NCI-H2029 treated with DMSO at 0.1 percent for 48 hours (cell line): ENCODE data around the gene LENG9.
A peak's percentile ranks its signal among the peaks of the same experiment; 100 is the strongest.
"Not testable (repeated sequence)": the region's sequence is repeated elsewhere in the genome, so short reads cannot be mapped to it uniquely, and the experiment has no call there.

Experiments used
- DNase-seq: peaks from one replicate; lab custom pipeline; 2025; lab: John Stamatoyannopoulos, UW

The LENG9 gene

DNA sequence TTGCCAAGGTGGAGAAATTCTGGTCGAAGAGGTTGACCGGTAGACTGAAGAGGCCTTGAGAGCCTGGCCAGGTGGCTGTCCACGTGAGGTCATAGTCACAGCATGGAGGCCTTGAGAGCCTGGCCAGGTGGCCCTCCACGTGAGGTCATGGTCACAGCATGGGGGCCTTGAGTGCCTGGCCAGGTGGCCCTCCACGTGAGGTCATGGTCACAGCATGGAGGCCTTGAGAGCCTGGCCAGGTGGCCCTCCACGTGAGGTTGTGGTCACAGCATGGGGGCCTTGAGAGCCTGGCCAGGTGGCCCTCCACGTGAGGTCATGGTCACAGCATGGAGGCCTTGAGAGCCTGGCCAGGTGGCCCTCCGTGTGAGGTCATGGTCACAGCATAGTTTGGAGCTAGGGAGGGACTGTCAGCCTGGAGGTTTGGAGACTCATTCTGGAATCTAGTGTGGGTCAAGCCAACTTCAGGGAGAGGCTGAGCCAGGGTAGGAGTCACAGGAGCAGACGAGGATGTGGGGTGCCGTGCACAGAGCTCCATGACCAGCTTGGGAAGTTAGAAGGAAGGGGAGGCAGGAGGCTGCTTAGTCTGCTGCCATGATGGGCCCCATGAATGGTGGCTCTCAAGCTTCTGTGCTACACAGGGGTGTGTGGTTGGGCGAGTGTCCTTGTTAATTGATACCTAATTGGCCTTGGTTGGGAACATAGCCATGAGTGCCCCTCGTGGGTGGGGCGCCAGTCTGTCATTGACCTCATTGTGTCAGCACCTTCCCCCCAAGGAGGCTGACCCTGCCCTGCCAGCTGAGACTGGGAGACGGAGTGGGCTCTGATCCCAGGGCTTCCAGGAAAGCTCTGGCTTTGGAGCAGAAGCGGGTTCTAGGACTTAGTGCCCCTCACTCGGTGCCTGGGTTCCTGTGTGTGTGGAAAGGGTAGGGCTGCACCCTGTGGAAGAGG, 4.0 kb downstream of the LENG9 start:
- no peak for DNase-seq

DNA sequence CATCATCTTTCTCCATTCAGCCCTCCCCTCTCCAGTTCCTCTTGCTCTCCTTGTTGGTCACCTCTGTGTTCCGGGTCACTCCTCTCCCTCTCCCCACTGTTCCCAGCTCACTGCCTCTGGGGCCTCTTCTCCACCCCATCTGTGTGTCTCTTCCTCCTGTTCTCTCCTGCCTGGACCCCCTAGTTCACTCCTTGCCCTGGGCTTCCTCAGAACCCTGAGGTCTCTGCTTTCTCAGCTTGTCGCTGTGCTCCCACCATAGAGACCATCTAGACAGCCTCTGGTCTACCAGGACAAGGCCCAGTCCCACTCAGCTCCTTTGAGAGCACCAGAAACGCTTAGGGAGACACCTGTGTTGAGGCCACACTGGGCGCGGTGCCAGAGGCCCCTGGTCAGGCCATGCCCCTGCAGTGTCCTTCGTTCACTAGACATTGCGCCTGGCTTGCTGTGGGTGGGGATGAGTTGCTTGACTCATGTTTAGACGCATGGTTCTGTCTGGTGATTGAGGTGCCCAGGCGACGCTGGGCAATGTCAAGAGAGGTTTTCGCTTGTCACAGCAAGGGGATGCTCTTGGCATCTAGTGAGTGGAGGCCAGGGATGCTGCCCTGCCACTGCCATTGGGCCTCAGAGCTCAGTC, 4.8 kb downstream of the LENG9 start:
- no peak for DNase-seq

DNA sequence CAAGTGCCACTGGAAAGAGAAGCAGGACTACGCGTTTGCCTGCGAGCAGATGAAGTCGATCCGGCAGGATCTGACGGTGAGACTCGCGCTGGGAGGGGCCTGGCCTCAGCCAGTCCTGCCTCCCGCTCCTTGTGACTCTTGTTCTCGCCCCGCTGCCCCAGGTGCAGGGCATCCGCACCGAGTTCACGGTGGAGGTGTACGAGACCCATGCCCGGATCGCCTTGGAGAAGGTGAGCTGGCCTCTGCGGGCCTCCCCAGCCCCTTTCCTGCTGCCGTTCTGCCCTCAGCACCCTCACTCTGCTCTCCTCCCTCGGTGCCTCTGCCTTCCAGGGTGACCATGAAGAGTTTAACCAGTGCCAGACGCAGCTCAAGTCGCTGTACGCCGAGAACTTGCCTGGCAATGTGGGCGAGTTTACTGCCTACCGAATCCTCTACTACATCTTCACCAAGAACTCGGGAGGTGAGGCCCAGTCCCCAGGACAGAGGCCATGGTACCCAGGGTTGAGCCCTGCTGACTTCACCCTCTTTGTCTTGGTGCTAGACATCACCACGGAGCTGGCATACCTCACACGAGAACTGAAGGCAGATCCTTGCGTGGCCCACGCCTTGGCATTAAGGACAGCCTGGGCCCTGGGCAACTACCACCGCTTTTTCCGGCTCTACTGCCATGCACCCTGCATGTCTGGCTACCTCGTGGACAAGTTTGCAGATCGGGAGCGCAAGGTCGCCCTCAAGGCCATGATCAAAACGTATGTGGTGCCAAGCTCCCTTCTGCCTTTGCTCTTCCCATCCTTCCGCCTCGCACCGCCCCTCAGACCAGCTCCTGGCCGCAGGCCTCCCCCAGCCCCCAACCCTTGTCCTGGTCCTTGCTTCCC, 5.6 kb downstream of the LENG9 start:
- DNase-seq = no peak

DNA sequence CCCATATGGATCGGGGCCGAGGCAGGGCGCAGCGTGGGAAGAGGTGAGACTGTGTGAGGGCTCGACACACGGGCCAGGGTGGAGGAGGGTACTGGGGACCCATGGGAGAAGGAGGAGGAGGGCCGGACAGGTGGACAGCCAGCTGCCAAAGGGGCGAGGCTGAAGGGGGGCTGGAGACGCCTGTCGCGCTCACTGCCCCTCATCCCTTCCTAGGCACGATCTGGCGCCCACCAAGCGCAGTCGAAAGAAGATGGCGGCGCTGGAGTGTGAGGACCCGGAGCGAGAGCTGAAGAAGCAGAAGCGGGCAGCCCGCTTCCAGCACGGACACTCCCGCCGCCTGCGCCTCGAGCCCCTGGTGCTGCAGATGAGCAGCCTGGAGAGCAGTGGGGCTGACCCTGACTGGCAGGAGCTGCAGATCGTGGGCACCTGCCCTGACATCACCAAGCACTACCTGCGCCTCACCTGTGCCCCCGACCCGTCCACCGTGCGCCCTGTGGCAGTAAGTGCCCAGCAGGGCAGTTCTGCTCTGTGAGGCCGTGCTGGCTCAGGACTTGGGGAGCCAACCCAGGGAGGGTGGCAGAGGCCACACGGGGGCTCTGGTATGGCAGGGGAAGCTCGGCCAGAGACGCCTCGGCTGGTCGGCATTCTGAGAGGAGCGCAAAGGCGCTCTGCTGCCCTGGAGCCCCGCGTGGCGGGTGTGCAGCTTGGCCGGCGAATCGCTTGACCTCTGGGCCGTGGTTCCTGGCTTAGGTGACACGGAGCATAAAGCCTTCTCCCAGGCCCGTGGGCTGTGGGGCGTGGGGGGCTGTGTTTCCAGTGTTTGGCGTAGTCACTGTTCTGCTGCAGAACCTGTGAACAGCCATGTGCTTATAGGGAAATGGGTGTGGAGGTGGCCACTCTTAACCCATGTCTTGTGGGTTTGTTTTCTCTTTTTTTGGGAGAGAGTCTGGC, 6.9 kb downstream of the LENG9 start:
- DNase-seq = no peak

DNA sequence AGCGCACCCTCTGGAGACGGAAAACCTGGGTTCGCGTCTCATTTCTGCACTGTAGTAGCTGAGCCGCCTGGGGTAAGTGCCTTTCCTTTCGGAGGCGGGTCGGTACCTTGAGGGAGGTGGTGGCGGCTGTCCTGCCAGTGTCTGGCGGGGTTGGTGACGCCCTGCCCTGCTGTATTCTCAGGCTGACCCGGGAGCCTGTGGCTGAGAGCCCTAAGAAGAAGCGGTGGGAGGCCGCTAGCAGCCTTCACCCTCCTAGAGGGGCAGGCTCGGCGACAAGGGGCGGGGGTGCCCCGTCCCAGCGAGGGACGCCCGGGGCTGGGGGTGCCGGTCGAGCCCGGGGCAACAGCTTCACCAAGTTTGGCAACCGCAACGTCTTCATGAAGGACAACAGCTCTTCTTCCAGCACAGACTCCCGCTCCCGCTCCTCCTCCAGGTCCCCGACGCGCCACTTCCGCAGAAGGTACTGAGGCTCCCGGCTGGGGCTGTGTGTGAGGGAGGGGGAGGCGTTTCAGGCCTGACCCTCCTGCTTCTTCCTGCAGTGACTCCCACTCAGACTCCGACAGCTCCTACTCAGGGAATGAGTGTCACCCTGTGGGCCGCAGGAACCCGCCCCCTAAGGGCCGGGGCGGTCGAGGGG, 7.7 kb downstream of the LENG9 start:
- DNase-seq = no peak

DNA sequence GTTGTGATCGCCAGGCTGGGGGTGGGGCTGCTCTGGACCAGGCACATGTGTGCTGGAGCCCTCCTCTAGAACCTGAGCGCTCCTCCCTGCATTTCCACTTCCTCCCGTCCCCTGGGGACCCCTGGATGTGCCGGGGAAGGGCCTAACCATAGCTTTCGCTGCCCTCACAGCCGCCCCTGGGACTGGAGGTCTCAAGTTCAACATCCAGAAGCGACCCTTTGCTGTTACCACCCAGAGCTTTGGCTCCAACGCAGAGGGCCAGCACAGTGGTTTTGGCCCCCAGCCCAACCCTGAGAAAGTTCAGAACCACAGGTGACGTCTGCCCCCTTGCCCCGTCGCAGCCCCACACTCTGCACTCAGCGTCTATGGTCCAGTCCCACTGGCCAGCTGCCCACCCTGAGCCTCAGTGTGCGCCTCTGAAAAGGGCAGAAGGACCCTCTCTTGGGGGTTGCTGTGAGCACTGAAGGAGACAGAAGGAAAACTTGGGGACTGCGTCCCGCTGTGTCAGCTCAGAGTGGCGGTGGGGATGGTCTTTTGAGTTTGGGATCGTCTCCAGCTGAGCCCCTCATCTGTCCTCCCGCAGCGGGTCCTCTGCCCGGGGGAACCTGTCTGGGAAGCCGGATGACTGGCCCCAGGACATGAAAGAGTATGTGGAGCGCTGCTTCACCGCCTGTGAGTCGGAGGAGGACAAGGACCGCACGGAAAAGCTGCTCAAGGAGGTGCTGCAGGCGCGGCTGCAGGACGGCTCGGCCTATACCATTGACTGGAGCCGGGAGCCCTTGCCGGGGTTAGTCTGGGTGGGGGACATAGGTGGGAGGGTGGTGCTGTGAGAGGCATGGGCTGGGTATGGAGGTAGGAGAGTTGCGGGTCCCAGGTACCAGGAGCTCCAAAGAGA, 8.6 kb downstream of the LENG9 start:
- DNase-seq = no peak

DNA sequence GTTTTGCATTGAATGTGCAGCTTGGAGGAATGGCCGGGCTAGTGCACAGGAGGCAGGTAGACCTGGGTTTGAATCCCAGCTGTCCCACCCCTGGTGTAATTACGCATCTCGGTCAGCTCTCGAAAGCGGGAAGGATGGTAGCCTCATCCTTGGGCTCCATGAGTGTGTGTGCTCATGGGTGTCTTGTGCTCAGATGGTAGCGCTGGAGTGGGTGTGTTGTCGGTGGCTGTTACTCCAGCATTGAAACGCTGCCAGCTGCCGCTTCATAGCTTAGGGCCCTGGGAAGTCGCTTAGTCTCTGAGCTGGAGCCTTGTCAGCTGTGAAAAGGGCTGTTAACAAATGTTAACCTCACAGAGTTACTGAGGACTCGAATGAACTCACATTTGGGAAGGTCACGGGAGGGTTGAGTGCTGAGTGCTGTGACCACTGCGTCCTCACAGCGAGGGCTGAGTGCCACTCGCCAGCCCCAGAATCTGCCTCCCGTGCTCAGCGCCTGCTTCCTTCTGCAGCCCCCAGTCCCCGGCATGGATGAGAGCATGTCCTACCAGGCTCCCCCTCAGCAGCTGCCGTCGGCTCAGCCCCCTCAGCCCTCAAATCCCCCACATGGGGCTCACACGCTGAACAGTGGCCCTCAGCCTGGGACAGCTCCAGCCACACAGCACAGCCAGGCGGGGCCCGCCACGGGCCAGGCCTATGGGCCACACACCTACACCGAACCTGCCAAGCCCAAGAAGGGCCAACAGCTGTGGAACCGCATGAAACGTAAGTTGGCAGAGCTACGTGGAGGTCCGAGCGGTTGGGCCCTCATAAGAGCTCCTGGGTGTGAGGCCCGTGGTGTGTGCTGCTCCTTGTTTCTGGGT, 9.4 kb downstream of the LENG9 start:
- DNase-seq = no peak

DNA sequence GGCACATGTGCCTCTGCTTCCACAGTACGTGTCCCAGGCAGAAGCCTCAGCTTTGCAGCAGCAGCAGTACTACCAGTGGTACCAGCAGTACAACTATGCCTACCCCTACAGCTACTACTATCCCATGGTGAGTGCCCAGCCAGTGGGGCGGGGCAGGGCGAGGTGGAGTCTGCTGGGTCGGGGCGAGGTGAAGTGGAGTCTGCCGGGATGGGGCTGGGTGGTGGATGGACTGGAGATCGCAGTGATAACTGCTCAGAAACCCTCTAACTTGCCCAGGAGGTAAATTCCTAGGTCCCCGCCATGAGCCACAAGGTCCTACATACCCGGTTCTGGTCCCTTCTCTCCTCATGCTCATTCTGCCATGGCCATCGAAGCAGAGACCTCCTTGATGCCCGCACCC, 11.0 kb downstream of the LENG9 start:
- DNase-seq = no peak

DNA sequence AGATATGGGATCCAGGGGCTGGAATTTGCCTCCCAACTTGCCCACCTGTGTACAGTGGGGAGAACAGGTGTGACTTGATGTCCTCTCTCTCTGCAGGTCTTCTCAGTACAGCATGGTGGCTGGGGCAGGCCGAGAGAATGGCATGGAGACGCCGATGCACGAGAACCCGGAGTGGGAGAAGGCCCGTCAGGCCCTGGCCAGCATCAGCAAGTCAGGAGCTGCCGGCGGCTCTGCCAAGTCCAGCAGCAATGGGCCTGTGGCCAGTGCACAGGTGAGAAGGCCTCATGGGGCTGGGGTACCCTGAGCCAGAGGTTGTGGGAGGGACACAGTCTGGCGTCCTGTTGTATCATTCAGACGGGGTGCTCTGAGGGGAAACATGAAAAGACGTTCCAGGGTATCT, 11.6 kb downstream of the LENG9 start:
- no peak for DNase-seq

DNA sequence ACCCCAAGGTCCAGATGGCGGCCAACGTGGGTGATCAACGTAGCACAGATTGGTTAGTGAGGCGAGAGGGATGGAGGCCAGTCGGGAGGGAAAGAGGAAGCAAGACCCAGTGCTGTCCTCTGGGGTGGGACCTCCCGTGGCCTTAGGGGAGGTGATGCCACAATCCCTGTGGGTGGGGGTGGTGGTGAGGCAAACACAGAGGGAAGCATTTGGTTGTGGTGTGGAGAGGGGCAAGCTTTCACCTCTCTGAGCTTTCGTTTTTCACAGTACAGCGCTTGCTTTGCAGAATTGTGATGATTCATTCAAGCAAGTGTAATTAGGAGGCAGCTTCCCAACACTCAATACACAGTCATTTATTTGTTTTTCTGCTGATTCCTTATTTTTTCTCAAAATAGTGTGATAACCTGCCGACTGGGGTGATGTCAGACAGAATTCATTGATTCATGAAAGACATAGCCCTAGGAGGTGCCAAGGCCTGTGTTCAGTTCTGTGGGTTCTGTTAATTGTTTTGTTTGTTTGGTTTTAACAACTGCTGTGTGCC, 12.2 kb downstream of the LENG9 start:
- no peak for DNase-seq

DNA sequence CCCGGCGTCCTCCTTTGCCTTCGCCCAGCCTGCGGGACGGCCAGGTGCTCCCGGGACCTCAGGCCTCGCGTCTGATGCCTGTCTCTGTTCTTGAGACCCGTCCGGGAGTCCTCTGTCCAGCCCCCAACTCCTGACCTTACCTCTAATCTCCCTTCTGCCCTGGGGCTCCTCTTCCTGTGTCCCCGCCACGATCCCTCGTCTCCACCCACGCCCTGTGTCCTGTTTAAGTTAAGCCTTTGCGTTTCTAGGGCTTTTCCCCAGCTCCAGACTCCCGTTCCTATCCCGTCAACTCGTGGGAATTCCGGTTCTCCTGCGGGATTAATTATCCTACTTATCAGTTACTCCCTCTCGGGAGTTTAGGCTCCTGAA, 13.9 kb downstream of the LENG9 start:
- no peak for DNase-seq

DNA sequence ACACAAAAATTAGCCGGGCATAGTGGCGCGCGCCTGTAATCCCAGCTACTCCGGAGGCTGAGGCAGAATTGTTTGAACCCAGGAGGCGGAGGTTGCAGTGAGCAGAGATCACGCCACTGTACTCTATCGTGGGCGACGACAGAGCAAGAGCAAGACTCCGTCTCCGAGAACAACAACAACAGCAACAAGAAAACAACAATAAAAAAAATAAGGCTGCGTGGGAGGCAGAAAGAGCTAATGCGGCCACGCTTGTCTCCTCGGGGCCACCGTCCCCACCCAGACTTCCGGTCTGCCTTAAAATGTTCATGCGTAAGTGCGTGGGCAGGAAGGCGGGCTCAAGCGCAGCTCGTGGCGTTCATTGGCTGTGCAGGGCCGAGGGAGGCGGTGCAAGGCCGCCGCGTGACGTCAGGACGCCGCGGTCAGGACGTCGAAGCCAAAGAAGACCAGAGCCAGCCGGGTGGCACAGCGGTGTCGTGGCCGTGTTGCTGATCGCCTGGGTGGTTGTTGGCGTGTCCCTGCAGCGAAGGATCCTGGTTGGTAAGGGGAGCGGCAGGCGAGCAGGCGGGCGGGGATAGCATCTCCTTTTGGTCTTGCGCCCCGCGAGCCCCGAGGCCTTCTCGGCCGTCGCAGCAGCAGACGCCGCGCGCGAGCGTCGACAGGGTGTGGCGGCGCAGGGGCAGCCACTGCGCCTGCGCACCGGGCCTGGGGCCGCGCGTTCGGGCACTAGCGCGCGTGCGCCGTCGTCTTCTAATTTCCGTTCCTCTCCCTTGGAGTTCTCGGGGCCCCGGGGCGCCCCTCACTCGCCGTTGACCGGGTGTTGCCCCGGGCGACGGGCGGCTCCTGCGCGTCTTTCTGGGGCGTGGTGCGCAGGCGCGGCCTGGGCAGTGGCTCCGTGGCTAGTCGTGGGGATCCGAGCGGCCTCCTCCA, 14.5 kb downstream of the LENG9 start, which contains the start of gene LENG8:
LENG8 (plus strand) TSS at position 426 of the 927 bp plus-strand sequence. CDS start 2,146 bp downstream, outside the sequence.
- DNase-seq = peak; percentile 76

DNA sequence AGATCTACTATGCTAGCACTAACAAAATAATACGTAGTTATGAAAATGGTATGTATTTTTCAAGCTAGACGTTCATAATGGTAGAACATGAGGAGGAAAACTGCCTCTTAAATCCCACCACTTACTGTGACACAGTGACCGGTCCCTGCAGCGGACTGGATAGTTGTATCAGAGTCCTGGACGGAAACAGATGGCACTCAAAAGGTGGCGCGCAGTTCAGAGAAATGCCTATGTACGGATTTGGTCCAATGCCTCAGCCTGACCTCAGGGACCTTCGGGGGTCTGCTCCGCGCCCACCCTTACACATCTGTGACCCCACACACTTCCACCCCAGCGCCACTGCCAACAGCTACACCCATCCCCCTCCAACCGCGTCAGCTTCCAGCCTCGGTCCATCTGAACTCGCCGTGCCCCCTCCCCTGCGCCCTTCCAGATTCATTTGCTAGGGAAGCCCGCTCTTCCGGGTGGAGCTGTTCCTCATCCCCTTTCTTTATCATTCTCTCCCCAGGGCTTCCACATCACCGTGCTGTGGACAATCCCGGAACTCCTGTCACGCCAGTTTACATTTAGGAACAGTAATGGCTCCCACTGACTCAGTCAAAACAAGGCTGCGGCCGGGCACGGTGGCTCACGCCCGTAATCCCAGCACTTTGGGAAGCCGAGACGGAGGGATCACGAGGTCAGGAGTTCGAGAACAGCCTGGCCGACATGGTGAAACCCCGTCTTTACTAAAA, 15.4 kb downstream of the LENG9 start:
- no peak for DNase-seq

DNA sequence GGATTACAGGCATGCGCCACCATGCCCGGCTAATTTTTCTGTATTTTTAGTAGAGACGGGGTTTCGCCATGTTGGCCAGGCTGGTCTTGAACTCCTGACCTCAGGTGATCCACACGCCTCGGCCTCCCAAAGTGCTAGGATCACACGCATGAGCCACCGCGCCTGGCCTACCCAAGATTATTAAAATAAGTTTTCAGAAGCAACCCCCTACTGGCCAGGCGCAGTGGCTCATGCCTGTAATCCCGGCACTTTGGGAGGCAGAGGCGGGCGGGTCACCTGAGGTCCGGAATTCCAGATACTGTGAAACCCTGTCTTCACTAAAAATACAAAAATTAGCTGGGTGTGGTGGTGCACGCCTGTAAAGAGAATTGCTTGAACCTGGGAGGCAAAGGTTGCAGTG, 17.2 kb downstream of the LENG9 start:
- DNase-seq = not testable (repeated sequence)

DNA sequence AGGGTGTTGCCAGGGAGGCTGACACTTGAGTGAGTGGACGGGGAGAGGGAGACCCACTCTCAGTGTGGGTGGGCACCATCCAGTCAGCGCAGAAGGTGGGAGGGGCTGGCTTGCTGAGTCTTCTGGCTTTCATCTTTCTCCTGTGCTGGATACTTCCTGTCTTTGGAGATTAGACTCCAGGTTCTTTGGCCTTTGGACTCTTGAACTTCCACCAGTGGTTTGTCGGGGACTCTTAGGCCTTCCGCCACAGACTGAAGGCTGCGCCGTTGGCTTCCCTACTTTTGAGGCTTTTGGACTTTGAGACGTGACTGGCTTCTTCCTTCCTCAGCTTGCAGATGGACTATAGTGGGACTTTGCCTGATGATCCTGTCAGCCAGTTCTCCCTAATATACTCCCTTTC, 18.8 kb downstream of the LENG9 start:
- no peak for DNase-seq

DNA sequence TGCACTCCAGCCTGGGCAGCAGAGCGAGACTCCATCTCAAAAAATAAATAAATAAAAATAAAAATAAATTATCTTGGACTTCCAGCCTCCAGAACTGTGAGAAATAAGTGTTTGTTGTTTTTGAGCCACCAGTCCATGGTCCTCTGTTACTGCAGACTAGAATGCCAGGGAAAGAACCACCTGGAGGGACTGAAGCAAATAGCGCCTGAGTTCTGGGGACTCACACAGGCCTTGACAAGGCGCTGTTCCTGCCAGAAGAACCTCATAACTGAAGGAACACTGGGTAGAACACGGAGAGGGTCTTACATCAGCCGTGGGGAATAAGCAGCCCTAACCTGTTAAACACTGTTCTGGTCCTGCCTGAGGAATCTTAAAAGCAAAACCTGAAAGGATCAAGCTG, 22.9 kb downstream of the LENG9 start:
- no peak for DNase-seq
